Omental fat pad (tissue), 4 donors: ENCODE results near the gene ANKRD13B. TPM values are rescaled to one million over a fixed set of nuclear protein-coding genes. Genes with fewer than 3 reads are reported as not detected.
A peak's percentile ranks its signal among the peaks of the same experiment; 100 is the strongest.
"Not testable (repeated sequence)": the region's sequence is repeated elsewhere in the genome, so short reads cannot be mapped to it uniquely, and the experiment has no call there.

Experiments used
- ATAC-seq: fragments of 150-250 bp; one replicate; pipeline ENCODE4 v1.9.1; 2016; ENCODE audit warnings: mild to moderate bottlenecking, moderate library complexity; ENCODE audit not compliant: low FRiP score
- DNase-seq: peaks from one replicate; pipeline ENCODE4 v3.0.0-alpha.2; 2019; ENCODE audit warnings: low spot score
- CTCF ChIP-seq, 3 donors: fragments of 450-650 bp; IDR thresholded peaks; one replicate each; pipeline ENCODE4 v1.5.1; 2016 to 2017; ENCODE audit warnings: antibody characterized with exemption in 3 of 3, mild to moderate bottlenecking in 3 of 3, moderate library complexity in 2 of 3
- total RNA-seq, 4 donors: library from RNA; depleted of rRNA; stranded (reverse); fragments of >200 nt; gene quantifications; one replicate each; pipeline ENCODE4 v1.1.0, GENCODE V29; 2016

Gene ANKRD13B
- total RNA-seq, 4 donors from 2014 or later: 9.2 to 18.3 (median 13.2) TPM

GRCh38 chr17:29557085-29557738, 35.7 kb upstream of the ANKRD13B start:
- ATAC-seq (peak; percentile 80), DNase-seq (no peak)
- no peak for TF ChIP-seq CTCF (IDR thresholded peaks at IDR 0.05)

- TF ChIP-seq CTCF (IDR thresholded peaks at IDR 0.05): no peak
- DNase-seq: no peak
- peak; percentile 9 for ATAC-seq
Observed at GRCh38 chr17:29557739-29558116, 35.2 kb upstream of the ANKRD13B start.

- not testable (repeated sequence) for DNase-seq, ATAC-seq
Observed at GRCh38 chr17:29558139-29558538, 34.8 kb upstream of the ANKRD13B start.

- DNase-seq (no peak), ATAC-seq (no peak)
- no peak for TF ChIP-seq CTCF (IDR thresholded peaks at IDR 0.05)
Observed at GRCh38 chr17:29559640-29560039, 33.3 kb upstream of the ANKRD13B start.

- no peak for DNase-seq
- no peak for ATAC-seq
- TF ChIP-seq CTCF (IDR thresholded peaks at IDR 0.05): no peak
Observed at GRCh38 chr17:29560316-29560715, 32.6 kb upstream of the ANKRD13B start.

- ATAC-seq (no peak), DNase-seq (peak; percentile 22)
- TF ChIP-seq CTCF (IDR thresholded peaks at IDR 0.05): no peak
Observed at GRCh38 chr17:29561554-29562517, 31.1 kb upstream of the ANKRD13B start.

- no peak for TF ChIP-seq CTCF (IDR thresholded peaks at IDR 0.05)
- DNase-seq (peak; percentile 12), ATAC-seq (no peak)
Observed at GRCh38 chr17:29562615-29563014, 30.3 kb upstream of the ANKRD13B start.
